Upper lobe of right lung (tissue), 1 donor: ENCODE data around the gene KCTD15. TPM values are rescaled to one million over a fixed set of nuclear protein-coding genes. Genes with fewer than 3 reads are reported as not detected.

ENCODE experiments used
- ATAC-seq: fragments of 200-7000 bp; cut with Tn5 transposase; one replicate; pipeline ENCODE4 v1.9.1; 2020; ENCODE audit warnings: mild to moderate bottlenecking, moderate library complexity
- DNase-seq: peaks from one replicate; pipeline ENCODE4 v3.0.0-alpha.2; 2020
- H3K27ac ChIP-seq: fragments of 200-600 bp; one replicate; pipeline ENCODE4 v1.8.0; 2022
- H3K27me3 ChIP-seq: fragments of 200-600 bp; one replicate; pipeline ENCODE4 v1.8.0; 2022; ENCODE audit warnings: mild to moderate bottlenecking
- H3K36me3 ChIP-seq: fragments of 200-600 bp; one replicate; pipeline ENCODE4 v1.8.0; 2022
- H3K4me1 ChIP-seq: fragments of 200-600 bp; one replicate; pipeline ENCODE4 v1.8.0; 2022
- H3K4me3 ChIP-seq: fragments of 200-600 bp; one replicate; pipeline ENCODE4 v1.8.0; 2022; ENCODE audit warnings: mild to moderate bottlenecking
- H3K9me3 ChIP-seq: fragments of 200-600 bp; one replicate; pipeline ENCODE4 v1.8.0; 2022
- CTCF ChIP-seq: fragments of 200-600 bp; IDR thresholded peaks from one replicate; pipeline ENCODE4 v1.8.0; 2022; ENCODE audit warnings: antibody characterized with exemption
- intact Hi-C: fragments of 100-400 bp; cut with DNase I; formaldehyde crosslinking; loops from one replicate; pipeline ENCODE4 v1.11.0; 2022
- long read RNA-seq: library from polyadenylated mRNA; unstranded; transcript quantifications from one replicate; pipeline ENCODE4 v2.0.0, GENCODE V29; 2021
- total RNA-seq: library from RNA; stranded (reverse); fragmentation: NEBNext Ultra II Directional; extraction: Animal tissue kit (Norgen Biotek cat#: 25700); gene quantifications from one replicate; pipeline ENCODE4 v1.2.1, GENCODE V29; 2021
- donor health status: DM: no; HTN: yes; CAD: no; lungs with severe emphysema.

The KCTD15 gene
- 48.7 TPM for total RNA-seq
- long read RNA-seq, transcript KCTD15-207 (7 exons, 1,625 nt): major isoform, 5 of 73 reads
- long read RNA-seq, partial matches to known transcripts: 37 of 73 reads
- long read RNA-seq, other reads (novel, unspliced or antisense): 28 of 73 reads

- Histone ChIP-seq H3K4me1 (peaks cover 14% of the 10 kb centered on the region), H3K9me3 (no peaks in the 10 kb centered on the region), H3K27ac (peak within 1 kb of the TSS; percentile 92), H3K4me3 (peak within 1 kb of the TSS; percentile 70), H3K36me3 (peaks cover 8% of the 10 kb centered on the region), H3K27me3 (no peaks in the 10 kb centered on the region)
- ATAC-seq: peak; percentile 8
- no peak for TF ChIP-seq CTCF
- intact Hi-C loops: loop anchor here (10.0 kb wide), 1 partner anchor 98 kb away; no protein-coding TSS in a partner anchor
- DNase-seq: peak; percentile 79
Measured at GRCh38 chr19:33796164-33796875, at the start of gene KCTD15. Gene KCTD15 (plus strand): TSS chr19:33796870. CDS start chr19:33800455, 3,585 bp downstream.

GRCh38 chr19:33747273-33747672 is 49.4 kb upstream of the KCTD15 start:
- no peak for TF ChIP-seq CTCF
- Histone ChIP-seq H3K9me3 (no peaks in the 10 kb centered on the region), H3K27me3 (no peaks in the 10 kb centered on the region), H3K4me3 (no peak overlapping the region), H3K4me1 (no peaks in the 10 kb centered on the region), H3K36me3 (no peaks in the 10 kb centered on the region), H3K27ac (no peak overlapping the region)
- DNase-seq: no peak
- ATAC-seq: no peak
- intact Hi-C loops: no loop called here

- no peak overlapping the region for H3K4me3 ChIP-seq
- no peak overlapping the region for H3K27ac ChIP-seq
- no peaks in the 10 kb centered on the region for H3K27me3 ChIP-seq
- no peaks in the 10 kb centered on the region for H3K9me3 ChIP-seq
- no peak for DNase-seq
- no peak for TF ChIP-seq CTCF
- ATAC-seq: no peak
- intact Hi-C loops: no loop called here
- no peaks in the 10 kb centered on the region for H3K4me1 ChIP-seq
- no peaks in the 10 kb centered on the region for H3K36me3 ChIP-seq
Measured at GRCh38 chr19:33748231-33748630, 48.4 kb upstream of the KCTD15 start.

GRCh38 chr19:33749016-33749415 is 47.7 kb upstream of the KCTD15 start:
- Histone ChIP-seq H3K9me3 (no peaks in the 10 kb centered on the region), H3K36me3 (no peaks in the 10 kb centered on the region), H3K4me1 (no peaks in the 10 kb centered on the region), H3K27me3 (no peaks in the 10 kb centered on the region), H3K27ac (no peak overlapping the region), H3K4me3 (no peak overlapping the region)
- intact Hi-C loops: no loop called here
- TF ChIP-seq CTCF: no peak
- no peak for ATAC-seq
- no peak for DNase-seq

- Histone ChIP-seq H3K4me1 (no peaks in the 10 kb centered on the region), H3K27me3 (peaks cover 2% of the 10 kb centered on the region), H3K9me3 (no peaks in the 10 kb centered on the region), H3K36me3 (no peaks in the 10 kb centered on the region), H3K4me3 (no peak overlapping the region), H3K27ac (no peak overlapping the region)
- intact Hi-C loops: no loop called here
- ATAC-seq (no peak), DNase-seq (no peak)
- no peak for TF ChIP-seq CTCF
Measured at GRCh38 chr19:33749619-33750175, 47.0 kb upstream of the KCTD15 start.
